Measurements from ENCODE around the gene TREH. TPM values are rescaled to one million over a fixed set of nuclear protein-coding genes. Genes with fewer than 3 reads are reported as not detected.
A peak's percentile ranks its signal among the peaks of the same experiment; 100 is the strongest.
"Not testable (repeated sequence)": the region's sequence is repeated elsewhere in the genome, so short reads cannot be mapped to it uniquely, and the experiment has no call there.

Gene TREH
- total RNA-seq, 2 donors from 2014 or later = not detected

- DNase-seq = peak; percentile 74
Observed at GRCh38 chr11:118622376-118623268, 56.8 kb downstream of the TREH start.

GRCh38 chr11:118621784-118622375, 57.6 kb downstream of the TREH start:
- intact Hi-C loops (cut with DNase I) = no loop called here
- no peak for DNase-seq
- no peak for ATAC-seq

More at GRCh38 chr11:118622376-118623268, 56.8 kb downstream of the TREH start:
- peak; percentile 45 to 50 for ATAC-seq
- intact Hi-C loops (cut with DNase I) = no loop called here

GRCh38 chr11:118621071-118621783, 58.2 kb downstream of the TREH start:
- intact Hi-C loops (cut with DNase I) = no loop called here
- DNase-seq (peak; percentile 88), ATAC-seq (peak; percentile 67 to 74)

GRCh38 chr11:118620529-118621070, 58.9 kb downstream of the TREH start:
- intact Hi-C loops (cut with DNase I) = no loop called here
- ATAC-seq = peak in 1 of 2 donors; percentile 3

GRCh38 chr11:118619444-118620197, 59.8 kb downstream of the TREH start:
- ATAC-seq (peak; percentile 12 to 51), DNase-seq (peak; percentile 83)
- intact Hi-C loops (cut with DNase I) = no loop called here

More at GRCh38 chr11:118620529-118621070, 58.9 kb downstream of the TREH start:
- DNase-seq = peak; percentile 50

GRCh38 chr11:118618991-118619375, 60.5 kb downstream of the TREH start:
- DNase-seq (peak; percentile 78), ATAC-seq (peak; percentile 13 to 39)
- intact Hi-C loops (cut with DNase I) = no loop called here

- DNase-seq (peak; percentile 88), ATAC-seq (peak; percentile 7 to 28)
- intact Hi-C loops (cut with DNase I) = no loop called here
Observed at GRCh38 chr11:118618115-118618990, 61.1 kb downstream of the TREH start.

GRCh38 chr11:118615976-118616371, 63.5 kb downstream of the TREH start:
- DNase-seq (peak; percentile 14), ATAC-seq (no peak)
- intact Hi-C loops (cut with DNase I) = no loop called here

GRCh38 chr11:118615282-118615975, 64.0 kb downstream of the TREH start:
- intact Hi-C loops (cut with DNase I) = no loop called here
- DNase-seq (peak; percentile 15), ATAC-seq (no peak)

GRCh38 chr11:118614511-118614910, 64.9 kb downstream of the TREH start:
- no peak for ATAC-seq
- peak; percentile 6 for DNase-seq
- intact Hi-C loops (cut with DNase I) = loop anchor here in 1 of 2 donors (5.0 kb wide), 1 partner anchor 37 kb away; no protein-coding TSS in a partner anchor

- intact Hi-C loops (cut with DNase I) = loop anchor here in 1 of 2 donors (5.0 kb wide), 1 partner anchor 35 kb away; no protein-coding TSS in a partner anchor
- ATAC-seq (no peak), DNase-seq (peak; percentile 86)
Observed at GRCh38 chr11:118612378-118612777, 67.1 kb downstream of the TREH start.

- peak; percentile 13 for DNase-seq
- not testable (repeated sequence) for ATAC-seq
- intact Hi-C loops (cut with DNase I) = loop anchor here in 1 of 2 donors (5.0 kb wide), 1 partner anchor 34 kb away; no protein-coding TSS in a partner anchor
Observed at GRCh38 chr11:118611433-118611795, 68.0 kb downstream of the TREH start.

GRCh38 chr11:118610773-118611432, 68.5 kb downstream of the TREH start:
- DNase-seq = peak; percentile 85
- ATAC-seq = peak; percentile 21 to 35
- intact Hi-C loops (cut with DNase I) = loop anchor here in 1 of 2 donors (5.0 kb wide), 1 partner anchor 34 kb away; no protein-coding TSS in a partner anchor

- intact Hi-C loops (cut with DNase I) = loop anchor here in 1 of 2 donors (5.0 kb wide), 1 partner anchor 33 kb away; no protein-coding TSS in a partner anchor
- DNase-seq = peak; percentile 35
- no peak for ATAC-seq
Observed at GRCh38 chr11:118610225-118610772, 69.2 kb downstream of the TREH start.

GRCh38 chr11:118609380-118610224, 69.8 kb downstream of the TREH start:
- DNase-seq (peak; percentile 38), ATAC-seq (no peak)
- intact Hi-C loops (cut with DNase I) = loop anchor here in 1 of 2 donors (5.0 kb wide), 2 partner anchors 32 to 48 kb away; no protein-coding TSS in a partner anchor

Data from left cardiac atrium (tissue), 4 donors.